Activated CD4-positive, CD25-positive, alpha-beta regulatory T cell treated with anti-CD3 and anti-CD28 coated beads, Interleukin-2, amount 50 U/mL, for 24 hours (primary cell): ENCODE results near the gene DMD.

Experiments
- ATAC-seq, 2 donors: fragments of 150-1000 bp; cut with Tn5 transposase; one replicate each; pipeline ENCODE4 v1.10.0; 2021; ENCODE audit warnings: mild to moderate bottlenecking in 1 of 2, moderate library complexity in 1 of 2

The DMD gene

GRCh38 chrX:31837445-31838049, 1373.8 kb downstream of the DMD start:
- ATAC-seq: no peak

- no peak for ATAC-seq
Observed at GRCh38 chrX:31836479-31836878, 1374.9 kb downstream of the DMD start.

GRCh38 chrX:31832263-31832662, 1379.1 kb downstream of the DMD start:
- no peak for ATAC-seq

GRCh38 chrX:31820430-31821210, 1390.7 kb downstream of the DMD start:
- no peak for ATAC-seq

GRCh38 chrX:31819455-31819854, 1391.9 kb downstream of the DMD start:
- ATAC-seq: no peak

- ATAC-seq: no peak
Observed at GRCh38 chrX:31811106-31811505, 1400.2 kb downstream of the DMD start.

GRCh38 chrX:31808357-31808756, 1403.0 kb downstream of the DMD start:
- no peak for ATAC-seq

- no peak for ATAC-seq
Observed at GRCh38 chrX:31807165-31807564, 1404.2 kb downstream of the DMD start.

- ATAC-seq: no peak
Observed at GRCh38 chrX:31805781-31806180, 1405.6 kb downstream of the DMD start.

- no peak for ATAC-seq
Observed at GRCh38 chrX:31800219-31800618, 1411.1 kb downstream of the DMD start.

- ATAC-seq: no peak
Observed at GRCh38 chrX:31796624-31797023, 1414.7 kb downstream of the DMD start.

- no peak for ATAC-seq
Observed at GRCh38 chrX:31747411-31747810, 1463.9 kb downstream of the DMD start.

GRCh38 chrX:31743004-31743403, 1468.3 kb downstream of the DMD start:
- ATAC-seq: no peak

GRCh38 chrX:31717474-31717873, 1493.9 kb downstream of the DMD start:
- ATAC-seq: no peak

- no peak for ATAC-seq
Observed at GRCh38 chrX:31715675-31716074, 1495.7 kb downstream of the DMD start.

- no peak for ATAC-seq
Observed at GRCh38 chrX:31714797-31715196, 1496.6 kb downstream of the DMD start.

- ATAC-seq: no peak
Observed at GRCh38 chrX:31713120-31713519, 1498.2 kb downstream of the DMD start.

GRCh38 chrX:31711166-31711565, 1500.2 kb downstream of the DMD start:
- ATAC-seq: no peak

- ATAC-seq: no peak
Observed at GRCh38 chrX:31708116-31708515, 1503.2 kb downstream of the DMD start.

- no peak for ATAC-seq
Observed at GRCh38 chrX:31706466-31706865, 1504.9 kb downstream of the DMD start.

- ATAC-seq: no peak
Observed at GRCh38 chrX:31705816-31706215, 1505.5 kb downstream of the DMD start.

GRCh38 chrX:31704938-31705337, 1506.4 kb downstream of the DMD start:
- no peak for ATAC-seq

- ATAC-seq: no peak
Observed at GRCh38 chrX:31702222-31702621, 1509.1 kb downstream of the DMD start.

- ATAC-seq: no peak
Observed at GRCh38 chrX:31697294-31697916, 1513.9 kb downstream of the DMD start.
